Sigmoid colon (tissue), 7 donors: ENCODE results near the gene SLC39A2. TPM values are rescaled to one million over a fixed set of nuclear protein-coding genes. Genes with fewer than 3 reads are reported as not detected.
A peak's percentile ranks its signal among the peaks of the same experiment; 100 is the strongest.

Experiments
- DNase-seq: peaks from one replicate; pipeline ENCODE4 v3.0.0-alpha.2; 2019
- H3K27ac ChIP-seq, 4 donors: fragments of 200-600 bp; sonication (generic); one replicate each; pipeline ENCODE4 v1.5.1; 2016 to 2019; ENCODE audit warnings: mild to moderate bottlenecking in 1 of 4
- H3K27me3 ChIP-seq, 3 donors: fragments of 200-600 bp; sonication (generic); one replicate each; pipeline ENCODE4 v1.5.1; 2019; ENCODE audit warnings: mild to moderate bottlenecking in 1 of 3
- H3K36me3 ChIP-seq, 4 donors: fragments of 200-600 bp; sonication (generic); one replicate each; pipeline ENCODE4 v1.5.1; 2016 to 2019
- H3K4me1 ChIP-seq, 4 donors: fragments of 200-600 bp; sonication (generic); one replicate each; pipeline ENCODE4 v1.5.1; 2017 to 2019
- H3K4me3 ChIP-seq, 4 donors: fragments of 200-600 bp; sonication (generic); one replicate each; pipeline ENCODE4 v1.5.1; 2017 to 2019; ENCODE audit warnings: mild to moderate bottlenecking in 2 of 4, moderate library complexity in 1 of 4
- H3K9me3 ChIP-seq, 4 donors: fragments of 200-600 bp in 3 of 4; sonication (generic) in 3 of 4; one replicate each; pipeline versions ENCODE4 v1.5.1 to v1.6.1; 2013 to 2019
- CTCF ChIP-seq, 4 experiments: fragments of 450-650 bp in 3 of 4; fragments of 200-600 bp in 1 of 4; IDR thresholded peaks; one replicate each; pipeline ENCODE4 v1.5.1; 2016 to 2019; ENCODE audit warnings: antibody characterized with exemption in 4 of 4, mild to moderate bottlenecking in 3 of 4, moderate library complexity in 2 of 4
- EP300 ChIP-seq, 4 donors: sonication (generic); formaldehyde crosslinking; IDR thresholded peaks; one replicate each; pipeline ENCODE4 v1.6.1; 2017; ENCODE audit warnings: antibody characterized with exemption in 4 of 4
- POLR2A ChIP-seq, 2 donors: fragments of 450-650 bp; IDR thresholded peaks; one replicate each; pipeline ENCODE4 v1.6.1; 2016; ENCODE audit warnings: antibody characterized with exemption in 2 of 2, mild to moderate bottlenecking in 2 of 2, moderate library complexity in 2 of 2
- POLR2AphosphoS5 ChIP-seq, 4 donors: sonication (generic); formaldehyde crosslinking; IDR thresholded peaks; one replicate each; pipeline ENCODE4 v1.6.1; 2017; ENCODE audit warnings: antibody characterized with exemption in 4 of 4
- WGBS, 2 donors: extraction: QIAGEN DNeasy Blood & Tissue Kit; methylation state at CpG; one replicate each; pipeline ENCODE4 v1.1.7; 2013; 5-methylcytosine and 5-hydroxymethylcytosine counted together
- intact Hi-C: fragments of 100-400 bp; cut with DNase I; formaldehyde crosslinking; loops from one replicate; pipeline ENCODE4 v1.15.1; 2023
- polyA plus RNA-seq, 3 donors: library from polyadenylated mRNA; stranded (reverse); fragments of 200-250 nt; gene quantifications; one replicate each; pipeline ENCODE4 v1.2.3, GENCODE V29; 2013
- total RNA-seq, 4 donors: library from RNA; depleted of rRNA; stranded (reverse); fragments of >200 nt; gene quantifications; one replicate each; pipeline ENCODE4 v1.1.0, GENCODE V29; 2016
- donor health status: healthy with polysubstance abuse.
- donor health status: Bipolar disorder and iron deficiency.
- donor health status: healthy.

SLC39A2 gene
- total and polyA plus RNA-seq, 7 donors: 1.2 TPM; not detected in 6

- Histone ChIP-seq H3K4me3 (peak overlapping the region in 3 of 4 donors; percentile 84 to 91 (median 85)), H3K9me3 (no peaks in the 10 kb centered on the region), H3K27me3 (no peaks in the 10 kb centered on the region), H3K36me3 (peaks cover 4 to 14% (median 5%) of the 10 kb centered on the region in 4 donors), H3K4me1 (peaks cover 0 to 42% (median 35%) of the 10 kb centered on the region in 4 donors), H3K27ac (peak overlapping the region; percentile 93 to 95 (median 93))
- intact Hi-C loops: no loop called here
- no peak for TF ChIP-seq POLR2AphosphoS5 (IDR thresholded peaks at IDR 0.05)
- TF ChIP-seq CTCF (IDR thresholded peaks at IDR 0.05): no peak
- TF ChIP-seq POLR2A (IDR thresholded peaks at IDR 0.05): no peak
- TF ChIP-seq EP300 (IDR thresholded peaks at IDR 0.05): no peak
- DNase-seq: peak; percentile 82
- WGBS, 2 donors: 83 to 84% methylated on average over 7 of the region's 7 CpGs
These were observed 27.3 kb downstream of the SLC39A2 start for GRCh38 chr14:21026274-21026987.

- Histone ChIP-seq H3K9me3 (no peaks in the 10 kb centered on the region), H3K36me3 (peaks cover under 1 to 8% (median 3%) of the 10 kb centered on the region in 4 donors), H3K27me3 (no peaks in the 10 kb centered on the region), H3K27ac (peak overlapping the region; percentile 93 to 95 (median 93)), H3K4me3 (no peak overlapping the region), H3K4me1 (peaks cover 0 to 40% (median 33%) of the 10 kb centered on the region in 4 donors)
- TF ChIP-seq POLR2AphosphoS5 (IDR thresholded peaks at IDR 0.05) (no peak), CTCF (IDR thresholded peaks at IDR 0.05) (no peak), POLR2A (IDR thresholded peaks at IDR 0.05) (no peak), EP300 (IDR thresholded peaks at IDR 0.05) (no peak)
- intact Hi-C loops: no loop called here
- DNase-seq: no peak
- 73 to 82% methylated on average over 3 of the region's 3 CpGs for WGBS, 2 donors
These were observed 27.9 kb downstream of the SLC39A2 start for GRCh38 chr14:21026988-21027315.

GRCh38 chr14:21029917-21030316 is 30.8 kb downstream of the SLC39A2 start, which contains the start of gene TPPP2:
TPPP2 (plus strand) TSS chr14:21030217; CDS start chr14:21030582, 365 bp downstream.
- TF ChIP-seq EP300 (IDR thresholded peaks at IDR 0.05) (no peak), POLR2A (IDR thresholded peaks at IDR 0.05) (no peak), POLR2AphosphoS5 (IDR thresholded peaks at IDR 0.05) (no peak), CTCF (IDR thresholded peaks at IDR 0.05) (no peak)
- H3K9me3 ChIP-seq: no peaks in the 10 kb centered on the region
- DNase-seq: no peak
- H3K27ac ChIP-seq: no peak within 1 kb of the TSS
- H3K36me3 ChIP-seq: no peaks in the 10 kb centered on the region
- intact Hi-C loops: no loop called here
- H3K4me1 ChIP-seq: peaks cover 0 to 19% (median 14%) of the 10 kb centered on the region in 4 donors
- H3K27me3 ChIP-seq: no peaks in the 10 kb centered on the region
- H3K4me3 ChIP-seq: no peak within 1 kb of the TSS
- 94% methylated on average over 5 of the region's 5 CpGs for WGBS, 2 donors

GRCh38 chr14:21030531-21030930 is 31.4 kb downstream of the SLC39A2 start:
- DNase-seq: no peak
- WGBS, 2 donors: 92 to 94% methylated on average over 12 of the region's 12 CpGs
- intact Hi-C loops: no loop called here
- Histone ChIP-seq H3K36me3 (no peaks in the 10 kb centered on the region), H3K27ac (no peak overlapping the region), H3K27me3 (no peaks in the 10 kb centered on the region), H3K4me3 (no peak overlapping the region), H3K4me1 (peaks cover 0 to 16% (median 13%) of the 10 kb centered on the region in 4 donors), H3K9me3 (no peaks in the 10 kb centered on the region)
- no peak for TF ChIP-seq POLR2AphosphoS5 (IDR thresholded peaks at IDR 0.05)
- TF ChIP-seq EP300 (IDR thresholded peaks at IDR 0.05): no peak
- TF ChIP-seq CTCF (IDR thresholded peaks at IDR 0.05): no peak
- TF ChIP-seq POLR2A (IDR thresholded peaks at IDR 0.05): no peak
